D341Med (cell line): ENCODE measurements around the gene DDAH2.

Experiments
- DNase-seq: peaks from one replicate; pipeline ENCODE4 v3.0.0; 2012; ENCODE audit warnings: low spot score

Gene DDAH2

GRCh38 chr6:31690231-31691077 is 38.6 kb downstream of the DDAH2 start:
- DNase-seq = no peak

- DNase-seq = no peak
These were observed 39.6 kb downstream of the DDAH2 start for GRCh38 chr6:31689249-31690110.

GRCh38 chr6:31687860-31688693 is 41.0 kb downstream of the DDAH2 start:
- DNase-seq = no peak

GRCh38 chr6:31687321-31687720 is 41.8 kb downstream of the DDAH2 start:
- no peak for DNase-seq

GRCh38 chr6:31686483-31686882 is 42.6 kb downstream of the DDAH2 start:
- DNase-seq = no peak

GRCh38 chr6:31683591-31683990 is 45.5 kb downstream of the DDAH2 start:
- no peak for DNase-seq

- DNase-seq = peak; percentile 46
These were observed 47.9 kb downstream of the DDAH2 start for GRCh38 chr6:31681135-31681671.

GRCh38 chr6:31680226-31681134 is 48.6 kb downstream of the DDAH2 start, which contains the start of gene LY6G5C:
Gene LY6G5C (minus strand): TSS chr6:31681067. CDS start chr6:31680373, 694 bp downstream.
- peak; percentile 83 for DNase-seq

- no peak for DNase-seq
These were observed 51.1 kb downstream of the DDAH2 start for GRCh38 chr6:31677955-31678354.
